ENCODE measurements around the gene NEAT1.

DNA sequence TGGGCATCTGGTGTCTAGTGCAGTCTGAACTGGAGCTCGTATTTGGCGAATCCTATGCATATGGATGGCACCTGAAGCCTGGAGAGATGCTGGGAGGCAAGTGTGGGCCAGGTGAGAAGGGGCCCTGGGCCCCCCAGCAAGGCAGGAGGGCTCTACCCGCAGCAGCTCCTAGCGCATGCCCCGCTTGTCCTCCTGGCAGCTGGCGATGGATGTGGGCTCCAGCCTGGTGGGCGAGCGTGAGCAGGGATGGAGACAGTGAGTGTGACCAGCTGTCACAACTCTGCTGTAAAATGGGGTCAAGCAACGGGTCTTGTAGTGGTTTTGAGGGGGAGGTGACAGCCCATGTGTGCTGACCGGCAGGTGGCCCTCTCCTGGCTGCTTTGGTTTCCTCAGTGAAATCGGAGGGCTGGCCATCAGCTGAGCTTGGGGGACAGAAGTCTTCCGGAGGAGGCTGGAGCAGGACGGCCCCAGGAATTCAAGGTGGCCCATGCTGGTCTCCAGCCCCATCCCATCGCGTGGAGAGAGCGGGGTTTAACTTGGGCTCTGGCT is 24.2 kb upstream of the NEAT1 start:
- TF ChIP-seq CTCF (IDR thresholded peaks at IDR 0.05) = no peak
- TF ChIP-seq POLR2A (IDR thresholded peaks at IDR 0.05) = no peak
